A673 (cell line): ENCODE data around the gene KPTN.

ENCODE experiments used
- CTCF ChIP-seq: fragments of 300-800, 200-600 bp; sonication (generic); conservative IDR thresholded peaks from 2 replicates; pipeline ENCODE4 v1.5.1; 2017; ENCODE audit warnings: low read depth, mild to moderate bottlenecking, antibody characterized with exemption, low read length, moderate library complexity, mixed read lengths
- EZH2 ChIP-seq: fragments of 200-600 bp; sonication (generic); IDR thresholded peaks from 2 replicates; pipeline ENCODE4 v1.6.1; 2017; ENCODE audit warnings: borderline replicate concordance, low read depth, mild to moderate bottlenecking, mixed read lengths, antibody characterized with exemption, low read length; ENCODE audit not compliant: poor library complexity, severe bottlenecking

- no peak for TF ChIP-seq CTCF
- no peak for TF ChIP-seq EZH2
Measured at GRCh38 chr19:47494729-47495128, 10.7 kb upstream of the KPTN start.
